NCI-H82 treated with DMSO at 0.1 percent for 48 hours (cell line): ENCODE data around the gene OR9Q1.
"Not testable (repeated sequence)": the region's sequence is repeated elsewhere in the genome, so short reads cannot be mapped to it uniquely, and the experiment has no call there.

ENCODE experiments used
- DNase-seq: peaks from one replicate; lab custom pipeline; 2025; ENCODE audit not compliant: unreplicated experiment; lab: John Stamatoyannopoulos, UW

Gene OR9Q1

DNA sequence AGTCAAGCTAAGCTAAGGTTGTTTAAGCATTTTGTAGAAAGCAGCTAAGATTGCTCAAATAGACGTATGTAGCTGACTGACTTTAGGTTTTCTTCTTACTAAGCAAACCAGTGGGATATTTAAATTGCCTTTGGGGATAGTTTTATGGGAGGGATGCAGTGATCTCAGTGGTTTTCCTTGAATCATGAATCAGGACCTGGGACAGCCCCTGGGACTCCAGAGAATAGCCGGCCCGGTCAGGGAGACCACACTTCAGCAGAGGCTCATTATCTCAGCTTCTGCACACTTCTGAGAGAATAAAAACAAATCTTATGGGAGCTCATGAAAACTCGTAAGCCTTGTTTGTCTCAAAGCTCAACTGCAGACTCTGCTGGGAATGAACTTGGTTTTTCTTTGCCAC, 101.8 kb downstream of the OR9Q1 start, which contains the start of gene OR9I1:
Gene OR9I1, minus strand, starts transcription at position 62 of the 400 bp plus-strand sequence. CDS start 6,086 bp downstream, outside the sequence.
- DNase-seq, result no peak

DNA sequence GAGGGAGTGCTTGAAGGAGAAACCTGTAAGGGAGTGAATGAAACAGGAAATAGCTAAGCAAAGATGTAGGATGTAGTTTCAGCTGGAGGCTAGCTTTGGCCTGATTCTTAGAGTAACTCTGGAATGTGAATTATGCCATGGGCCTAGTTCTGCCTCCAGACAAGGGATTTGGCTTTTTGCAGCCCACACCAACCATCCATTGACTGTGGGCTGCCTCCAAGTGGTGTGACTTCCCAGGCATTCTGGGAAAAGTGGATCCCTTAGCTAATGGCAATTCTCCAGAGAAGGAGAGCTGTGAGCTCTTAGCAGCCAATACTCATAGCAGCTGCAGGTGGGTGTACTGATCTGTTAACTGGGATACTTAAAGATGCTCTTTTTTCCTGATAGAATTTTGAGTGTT, 103.7 kb downstream of the OR9Q1 start:
- DNase-seq, result no peak

DNA sequence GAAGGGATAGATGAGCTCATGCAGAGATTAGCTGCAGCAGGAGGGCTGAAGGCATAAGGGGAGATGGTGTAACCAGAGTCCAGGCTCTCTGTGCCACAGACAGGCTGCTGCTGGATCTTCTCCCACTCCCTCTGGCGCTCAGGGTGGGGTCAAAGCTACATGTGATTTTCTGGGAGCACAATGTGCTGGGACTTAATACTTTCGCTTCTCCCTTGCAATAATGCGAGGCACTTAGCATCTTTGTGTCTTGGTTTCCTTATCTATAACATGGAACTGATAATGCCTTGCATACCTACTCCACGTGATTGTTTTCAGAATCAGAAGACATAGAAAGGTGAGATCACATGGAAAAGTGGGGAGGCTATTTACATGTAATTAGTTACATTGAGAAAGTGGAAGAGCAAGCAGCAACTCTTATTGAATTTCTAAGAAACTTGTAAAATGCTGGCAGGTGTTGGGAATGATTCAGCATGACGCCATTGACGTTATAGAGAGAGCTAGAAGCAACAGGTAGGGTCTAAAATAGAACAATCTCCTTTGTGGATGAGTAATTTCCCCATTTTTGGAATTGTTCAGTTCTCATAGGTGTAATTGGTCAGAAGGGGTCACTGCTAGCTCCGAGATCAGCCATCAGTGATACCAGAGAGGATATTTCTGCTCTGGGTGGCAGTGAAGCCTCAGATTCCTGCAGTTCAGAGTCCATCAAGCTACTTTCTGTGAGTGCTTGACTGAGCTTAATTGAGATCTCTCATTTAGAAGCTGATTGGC, 109.8 kb downstream of the OR9Q1 start:
- no peak for DNase-seq

DNA sequence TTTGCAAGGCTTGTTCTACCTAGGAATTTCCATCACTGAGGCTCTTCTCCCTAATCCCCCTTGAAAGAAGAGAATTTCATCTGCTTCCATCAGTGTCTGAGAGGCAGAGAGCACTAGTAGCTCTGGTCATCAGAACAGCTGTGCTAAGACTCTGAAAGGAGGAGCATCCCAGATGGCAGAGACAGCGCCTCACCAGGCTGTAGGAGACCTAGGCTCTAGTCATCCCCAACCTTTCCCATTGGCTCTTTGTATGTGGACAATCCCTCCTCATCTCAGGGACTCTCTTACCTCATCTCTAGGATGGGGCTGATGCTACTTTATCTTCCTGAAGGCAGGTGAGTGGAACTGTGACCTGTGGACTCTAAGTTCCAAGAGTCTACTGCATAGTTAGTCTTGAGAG, 110.5 kb downstream of the OR9Q1 start:
- no peak for DNase-seq

DNA sequence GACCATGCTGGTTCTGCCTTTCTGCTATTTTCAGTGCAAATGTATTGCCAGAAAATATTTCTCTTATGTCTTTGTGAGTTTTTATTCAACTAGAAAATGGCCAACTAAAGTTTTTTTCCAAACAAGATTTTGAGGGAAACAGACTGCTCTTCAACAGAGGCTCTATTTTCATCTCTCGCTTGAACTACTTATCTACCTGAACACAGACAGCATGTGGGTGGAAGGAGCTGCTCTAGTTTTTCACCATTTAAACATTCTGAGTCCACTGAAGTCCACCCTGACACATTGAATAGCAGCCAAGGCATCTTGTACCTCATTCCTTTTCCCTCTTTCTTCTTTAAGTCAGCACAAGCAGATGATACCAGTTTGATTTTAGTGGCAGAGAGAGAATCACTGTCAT, 111.5 kb downstream of the OR9Q1 start:
- no peak for DNase-seq

DNA sequence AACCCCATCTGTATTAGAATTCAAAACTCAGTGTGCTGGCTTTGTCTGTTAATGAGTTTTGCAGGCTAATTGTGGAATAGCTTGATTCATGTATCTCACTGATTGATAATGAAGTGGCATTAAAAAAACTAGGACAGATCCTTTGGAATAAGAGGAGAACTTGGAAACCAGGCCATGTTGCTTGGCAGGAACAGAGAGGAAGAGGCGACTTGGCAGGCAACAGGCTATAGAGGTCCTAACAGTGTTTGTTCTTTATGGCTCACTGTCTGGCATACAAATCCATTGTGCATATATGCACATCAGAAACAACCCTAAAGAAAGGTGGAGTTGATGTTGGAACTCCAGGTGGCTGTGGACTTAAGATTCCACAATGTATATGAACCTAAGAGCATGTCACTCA, 119.1 kb downstream of the OR9Q1 start:
- no peak for DNase-seq

DNA sequence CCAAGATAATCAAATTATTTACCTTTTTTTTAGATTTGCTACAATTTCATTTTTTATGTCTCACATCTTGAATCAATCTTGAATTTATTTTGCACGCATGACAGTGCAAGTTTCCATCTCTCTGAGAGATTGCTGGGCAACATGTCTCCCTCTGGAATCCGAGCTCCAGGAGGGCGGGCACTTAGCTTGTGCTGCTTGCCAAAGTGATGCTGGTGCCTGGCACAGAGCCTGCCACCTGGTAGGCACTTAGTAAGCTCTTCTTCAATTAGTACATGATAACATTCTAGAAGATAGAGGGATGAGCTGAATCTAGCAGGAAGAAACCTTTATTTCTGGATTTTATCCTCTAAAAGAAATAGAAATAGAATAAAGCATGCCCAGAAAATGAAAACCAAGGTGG, 129.1 kb downstream of the OR9Q1 start:
- DNase-seq, result no peak

DNA sequence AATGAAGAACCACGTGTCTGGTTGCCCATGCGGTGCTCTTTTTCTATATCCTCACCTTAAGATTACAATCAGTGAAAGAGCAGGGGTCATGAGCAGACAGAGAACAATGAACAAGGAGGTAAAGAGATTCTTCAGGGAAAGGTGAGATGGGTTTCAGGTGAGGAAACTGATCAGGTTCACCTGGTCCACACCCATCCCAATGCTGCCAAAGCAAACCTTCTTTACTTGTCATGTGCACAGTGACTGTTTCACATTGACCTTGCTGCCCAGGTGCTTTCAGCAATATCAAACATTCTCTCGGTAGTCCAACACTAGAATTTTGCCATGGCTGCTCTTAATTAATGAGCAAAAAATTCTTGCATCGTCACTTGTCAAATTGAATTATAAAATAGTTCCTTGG, 140.7 kb downstream of the OR9Q1 start:
- DNase-seq, result no peak

DNA sequence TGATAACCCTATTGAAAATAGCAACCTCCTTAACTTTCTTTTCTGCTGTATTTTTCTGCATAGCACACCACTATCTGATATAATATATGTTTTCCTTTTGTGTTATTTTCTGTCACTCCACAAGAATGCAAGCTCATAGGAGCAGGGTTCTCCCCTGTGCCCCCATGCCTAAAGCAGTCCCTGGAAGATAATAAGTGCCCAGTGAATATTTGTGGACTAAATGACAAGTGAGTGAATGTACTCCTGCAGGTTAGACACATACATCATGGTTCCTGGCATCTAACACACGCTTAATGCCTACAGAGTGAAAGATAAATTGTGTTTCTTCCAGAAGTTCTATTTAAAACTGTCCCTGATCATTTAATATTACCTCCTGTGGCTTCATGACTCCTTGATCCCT, 141.3 kb downstream of the OR9Q1 start:
- DNase-seq, result no peak

DNA sequence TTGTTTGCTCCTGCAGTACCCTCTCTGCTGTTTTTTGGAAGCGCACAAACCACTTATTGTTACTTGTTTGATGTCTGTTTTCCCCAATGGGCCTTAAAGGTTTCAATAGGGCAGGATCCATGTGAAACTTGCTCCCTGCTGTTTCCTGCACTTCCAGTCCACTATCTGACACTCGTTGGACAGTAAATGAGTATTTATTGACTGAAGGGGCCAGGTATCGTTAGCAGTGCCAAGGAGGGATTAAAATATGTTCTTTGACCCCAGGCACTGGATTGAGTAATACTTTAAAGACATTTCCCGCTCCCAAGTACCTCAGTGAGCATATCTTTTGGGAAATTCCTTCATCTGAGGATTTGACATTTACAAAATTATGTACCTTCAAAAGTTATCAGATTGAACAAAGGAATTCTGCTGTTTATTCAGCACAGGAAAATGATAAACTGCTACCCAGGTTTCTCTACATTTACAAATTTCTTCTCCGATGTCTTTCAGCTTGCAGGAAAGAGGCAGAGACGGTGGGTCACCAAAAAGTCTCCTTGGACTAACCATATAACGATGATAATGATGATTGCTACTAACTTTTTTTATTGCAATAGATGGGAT, 141.9 kb downstream of the OR9Q1 start:
- DNase-seq, result no peak

DNA sequence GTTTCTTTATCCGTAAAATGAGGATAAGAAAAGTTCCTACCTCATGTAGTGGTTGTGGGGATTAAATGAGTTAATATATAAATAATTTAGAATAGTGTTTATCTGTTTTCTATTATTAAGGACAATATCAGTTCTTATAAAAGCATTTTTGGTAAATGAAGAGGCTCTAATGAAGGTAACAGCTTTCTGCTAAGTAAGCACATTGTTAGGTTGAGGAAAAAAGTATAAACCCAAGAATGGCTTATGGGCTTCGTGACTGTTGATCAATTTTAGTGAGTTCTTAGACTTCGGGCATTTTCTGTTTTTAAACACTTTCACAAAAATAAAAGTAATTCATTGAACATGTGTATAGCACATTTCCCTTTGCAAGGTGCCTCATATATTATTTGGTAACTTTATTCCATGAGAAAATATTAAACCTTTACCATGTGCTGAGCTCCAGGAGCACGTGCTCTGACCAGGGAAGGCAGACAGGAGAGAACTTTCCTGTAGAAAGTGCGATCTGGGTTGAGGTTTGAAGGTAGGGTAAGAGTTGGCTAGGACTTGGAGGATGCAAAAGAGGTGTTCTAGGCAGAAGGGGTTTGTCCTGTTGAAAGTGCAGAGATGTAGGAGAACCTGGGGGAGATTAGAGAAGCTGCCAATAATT, 153.9 kb downstream of the OR9Q1 start:
- DNase-seq, result no peak

DNA sequence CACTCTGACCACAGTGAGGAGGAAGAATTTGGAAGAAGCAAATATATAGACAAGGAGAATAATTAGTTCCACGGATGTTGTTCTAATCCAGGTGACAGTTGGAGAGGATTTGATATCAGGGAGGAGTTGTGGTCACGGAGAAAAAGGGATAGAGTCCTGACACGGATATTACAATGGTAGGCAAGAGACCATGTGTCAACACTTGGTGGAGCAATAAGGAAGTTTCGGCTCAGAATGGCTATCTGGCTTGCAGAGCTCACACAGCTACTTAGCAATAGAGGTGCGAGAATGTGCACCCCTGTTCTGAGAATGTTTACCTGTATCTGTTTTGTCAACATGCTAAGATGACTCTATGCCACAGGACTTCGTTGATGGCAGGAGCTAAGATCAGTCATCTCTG, 154.8 kb downstream of the OR9Q1 start:
- no peak for DNase-seq

DNA sequence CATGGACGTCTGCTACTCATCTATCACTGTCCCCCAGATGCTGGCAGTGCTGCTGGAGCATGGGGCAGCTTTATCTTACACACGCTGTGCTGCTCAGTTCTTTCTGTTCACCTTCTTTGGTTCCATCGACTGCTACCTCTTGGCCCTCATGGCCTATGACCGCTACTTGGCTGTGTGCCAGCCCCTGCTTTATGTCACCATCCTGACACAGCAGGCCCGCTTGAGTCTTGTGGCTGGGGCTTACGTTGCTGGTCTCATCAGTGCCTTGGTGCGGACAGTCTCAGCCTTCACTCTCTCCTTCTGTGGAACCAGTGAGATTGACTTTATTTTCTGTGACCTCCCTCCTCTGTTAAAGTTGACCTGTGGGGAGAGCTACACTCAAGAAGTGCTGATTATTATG, 156.0 kb downstream of the OR9Q1 start:
- no peak for DNase-seq

DNA sequence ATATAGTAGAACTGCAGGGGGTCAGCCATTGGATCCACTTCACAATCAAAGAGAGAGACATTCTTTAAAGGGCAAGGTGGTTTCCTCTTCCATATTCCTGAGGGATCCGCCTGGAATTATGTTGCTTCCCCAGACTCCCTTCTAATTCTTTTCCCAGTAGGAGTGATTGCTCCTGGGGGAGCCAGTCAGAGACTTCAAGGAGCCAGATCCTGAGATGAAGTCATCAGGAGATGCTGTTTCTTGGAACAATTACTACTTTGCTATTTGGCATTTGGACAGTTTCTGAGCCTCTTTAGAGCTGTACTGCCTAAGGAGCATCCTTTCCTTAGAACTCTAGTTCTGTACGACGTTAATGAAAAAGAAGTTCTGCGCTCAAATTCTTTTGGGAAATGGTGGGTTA, 163.3 kb downstream of the OR9Q1 start:
- DNase-seq, result no peak

DNA sequence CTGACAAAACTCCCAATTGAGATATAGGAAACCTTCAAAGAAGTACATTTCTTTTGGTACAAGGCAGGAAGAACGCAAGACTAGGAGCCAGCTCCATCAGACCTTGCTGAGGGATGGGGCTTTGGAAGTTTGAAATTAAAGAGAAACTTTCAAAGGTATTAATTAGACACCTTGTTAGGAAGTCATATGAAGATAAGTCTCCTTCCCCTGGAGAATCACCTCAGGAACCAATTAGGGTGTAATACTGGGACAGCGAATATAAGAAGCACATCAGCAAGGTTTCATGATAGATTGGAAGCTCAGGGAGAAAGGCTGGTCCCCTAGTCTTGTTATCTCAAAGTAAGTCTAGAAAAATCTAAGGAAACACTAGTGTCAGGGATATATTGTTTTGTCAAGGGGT, 165.1 kb downstream of the OR9Q1 start, which contains the start of gene OR9Q2:
Gene OR9Q2, plus strand, starts transcription at position 301 of the 400 bp plus-strand sequence. CDS start 1,421 bp downstream, outside the sequence.
- no peak for DNase-seq

DNA sequence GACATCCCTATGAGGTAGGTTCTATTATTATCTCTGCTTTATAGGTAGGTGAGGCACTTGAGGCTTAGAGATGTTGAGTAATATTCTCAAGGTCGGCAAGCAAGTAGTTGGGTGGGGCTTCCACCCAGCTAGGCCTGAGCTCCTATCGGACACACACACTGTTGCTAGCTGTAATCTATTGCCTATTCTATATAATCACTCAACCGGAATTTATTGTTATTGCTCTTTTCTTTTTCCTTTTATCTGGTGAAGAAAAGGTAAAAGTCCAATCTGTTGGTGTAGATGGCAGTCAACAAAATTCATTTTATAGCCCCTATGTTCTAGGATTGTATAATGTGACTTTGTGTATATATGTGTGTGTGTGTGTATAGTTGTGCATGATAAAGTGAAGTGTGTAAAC, 168.5 kb downstream of the OR9Q1 start:
- DNase-seq, result no peak

DNA sequence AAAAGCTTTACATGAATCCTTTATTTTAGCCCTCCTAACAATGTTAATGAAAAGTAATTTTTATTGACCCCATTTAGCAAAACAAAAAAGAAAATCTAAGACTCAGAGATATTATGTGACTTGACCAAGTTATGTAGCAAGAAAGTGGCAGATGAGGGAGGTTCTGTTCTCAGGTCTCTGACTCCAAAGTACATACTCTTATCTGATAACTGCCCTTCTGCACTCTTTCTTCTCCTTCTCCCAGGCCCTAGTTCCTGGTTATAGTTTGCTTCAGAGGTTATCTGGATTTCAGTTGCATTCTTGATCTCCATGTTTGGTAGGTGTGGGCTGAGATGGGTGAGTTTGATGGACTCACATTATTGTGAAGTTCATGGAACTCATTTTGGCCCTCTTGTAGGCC, 169.7 kb downstream of the OR9Q1 start:
- no peak for DNase-seq

DNA sequence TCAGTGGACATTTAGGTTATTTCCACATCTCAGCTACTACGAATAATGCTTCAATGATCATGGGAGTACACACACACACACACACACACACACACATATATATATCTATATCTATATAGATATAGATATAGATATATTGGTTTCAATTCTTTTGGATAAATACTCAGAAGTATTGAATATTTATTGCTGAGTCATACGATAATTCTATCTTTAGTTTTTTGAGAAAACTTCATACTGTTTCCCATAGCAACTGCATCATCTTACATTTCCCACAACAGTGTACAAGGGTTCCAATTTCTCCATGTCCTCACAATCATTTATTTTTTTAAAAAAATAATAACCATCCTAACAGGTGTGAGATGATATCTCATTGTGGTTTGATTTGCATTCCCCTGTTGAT, 172.3 kb downstream of the OR9Q1 start:
- DNase-seq, result no peak

DNA sequence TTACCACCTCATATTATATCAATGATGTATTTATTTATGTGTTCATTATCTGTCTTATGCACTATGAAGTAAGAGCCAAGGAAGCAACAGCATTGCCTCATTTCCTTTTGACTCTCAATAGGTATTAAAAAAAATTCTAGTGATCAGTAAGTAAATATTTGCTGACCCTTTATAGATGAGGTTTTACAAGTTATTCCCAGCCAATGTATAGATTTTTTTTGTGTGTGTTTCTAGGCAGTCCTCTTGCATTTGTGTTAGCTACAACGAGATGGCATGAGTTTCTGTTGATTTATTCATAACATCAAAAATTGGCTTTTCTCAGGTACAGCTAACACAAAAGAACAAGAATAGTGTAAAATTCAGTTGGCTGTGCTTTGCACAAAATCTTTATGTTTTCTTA, 175.6 kb downstream of the OR9Q1 start:
- no peak for DNase-seq

DNA sequence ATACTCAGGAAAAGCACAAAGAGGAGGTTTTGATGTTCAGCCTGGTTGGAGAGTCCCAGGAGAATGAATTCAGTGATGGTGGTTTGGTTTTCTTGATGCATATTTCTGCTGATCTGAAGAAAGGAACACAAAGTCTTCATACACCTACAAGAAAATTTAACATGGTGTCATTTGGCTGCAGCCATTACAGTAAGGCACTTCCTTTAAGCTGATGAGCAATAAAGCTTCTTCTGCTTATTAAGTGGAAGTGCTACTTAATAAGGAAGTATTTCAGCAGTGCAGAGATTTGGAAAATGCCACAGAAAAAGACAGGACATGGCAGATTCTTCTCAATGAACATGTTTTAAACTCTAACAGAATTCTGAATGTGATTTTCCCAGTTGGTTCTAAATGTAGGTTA, 180.4 kb downstream of the OR9Q1 start, which contains the start of gene OR1S2:
Gene OR1S2, minus strand, starts transcription at position 101 of the 400 bp plus-strand sequence. Its CDS starts 0 bp downstream, at position 101.
- DNase-seq, result no peak

DNA sequence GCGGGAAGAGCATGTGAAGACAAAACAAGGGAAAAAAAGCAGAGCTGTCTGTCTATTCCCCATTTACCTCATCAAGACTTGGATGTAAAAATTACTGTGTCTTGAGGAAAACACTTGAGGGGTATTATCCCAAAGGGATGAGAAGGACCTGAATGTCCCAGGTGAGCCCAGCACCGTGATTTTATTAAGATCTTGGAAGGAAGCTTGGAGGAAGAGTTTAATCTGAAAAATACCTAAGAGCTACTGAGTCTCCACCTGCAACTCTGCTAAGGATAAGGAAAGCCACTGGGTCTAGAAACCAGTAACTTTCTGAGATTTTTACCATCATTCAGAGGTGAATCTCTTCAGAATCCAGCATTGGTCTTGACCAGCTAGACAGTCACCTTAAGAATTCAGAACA, 188.7 kb downstream of the OR9Q1 start, which contains the start of gene OR1S1:
Gene OR1S1, plus strand, starts transcription at position 301 of the 400 bp plus-strand sequence.
- DNase-seq, result not testable (repeated sequence)

DNA sequence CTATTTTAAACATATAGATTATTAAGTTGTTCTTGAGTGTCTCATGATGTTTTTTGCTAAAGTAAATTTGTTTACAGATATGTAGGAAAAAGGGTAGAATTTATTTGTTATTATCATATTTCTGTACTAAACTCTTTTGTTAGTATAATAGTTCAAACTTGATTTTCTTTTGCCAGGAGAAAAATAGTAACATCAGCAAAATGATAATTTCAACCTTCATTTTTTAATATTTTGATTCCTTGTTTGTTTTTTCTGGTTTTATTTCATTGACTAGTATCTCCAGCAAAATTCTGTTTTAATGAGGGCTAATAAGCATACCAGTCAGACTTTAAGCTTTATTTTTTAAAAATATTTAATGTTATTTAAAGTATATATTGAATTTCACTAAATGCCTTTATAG, 192.8 kb downstream of the OR9Q1 start:
- no peak for DNase-seq
